Transverse colon (tissue), 4 donors: ENCODE measurements around the gene SLC9B1.

ENCODE experiments used
- POLR2A ChIP-seq: fragments of 450-650 bp; IDR thresholded peaks from one replicate; pipeline ENCODE4 v1.6.1; 2016; ENCODE audit warnings: antibody characterized with exemption, mild to moderate bottlenecking, moderate library complexity
- POLR2AphosphoS5 ChIP-seq, 3 donors: sonication (generic); formaldehyde crosslinking; IDR thresholded peaks; one replicate each; pipeline ENCODE4 v1.6.1; 2016; ENCODE audit warnings: antibody characterized with exemption in 3 of 3
- TF ChIP-seq, protein P1 (sequence below), 5 experiments: fragments of 200-600 bp in 3 of 5; fragments of 450-650 bp in 2 of 5; sonication (generic) in 3 of 5; IDR thresholded peaks; 1 replicate in 2 of 5; 2 replicates in 3 of 5; pipeline ENCODE4 v1.5.1; 2016 to 2017; ENCODE audit warnings: antibody characterized with exemption in 5 of 5, inconsistent platforms in 3 of 5, mild to moderate bottlenecking in 2 of 5, moderate library complexity in 1 of 5

DNA sequence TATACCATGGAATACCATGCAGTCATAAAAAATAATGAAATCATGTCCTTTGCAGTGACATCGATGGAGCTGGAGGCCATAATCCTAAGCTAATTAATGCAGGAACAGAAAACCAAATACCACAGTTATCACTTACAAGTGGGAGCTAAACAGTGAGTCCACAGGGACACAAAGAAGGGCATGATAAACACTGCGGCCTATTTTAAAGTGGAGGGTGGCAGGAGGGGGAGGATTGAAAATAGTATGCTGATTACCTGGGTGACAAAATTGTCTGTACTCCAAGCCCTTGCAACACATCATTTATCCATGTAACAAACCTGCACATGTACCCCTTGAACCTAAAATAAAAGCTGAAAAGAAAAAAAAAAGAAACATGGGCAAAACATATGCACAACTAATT lies 16.7 kb upstream of the SLC9B1 start:
- TF ChIP-seq POLR2A = no peak
- TF ChIP-seq POLR2AphosphoS5 (IDR thresholded peaks at IDR 0.05) = no peak
- TF ChIP-seq, protein P1, sequence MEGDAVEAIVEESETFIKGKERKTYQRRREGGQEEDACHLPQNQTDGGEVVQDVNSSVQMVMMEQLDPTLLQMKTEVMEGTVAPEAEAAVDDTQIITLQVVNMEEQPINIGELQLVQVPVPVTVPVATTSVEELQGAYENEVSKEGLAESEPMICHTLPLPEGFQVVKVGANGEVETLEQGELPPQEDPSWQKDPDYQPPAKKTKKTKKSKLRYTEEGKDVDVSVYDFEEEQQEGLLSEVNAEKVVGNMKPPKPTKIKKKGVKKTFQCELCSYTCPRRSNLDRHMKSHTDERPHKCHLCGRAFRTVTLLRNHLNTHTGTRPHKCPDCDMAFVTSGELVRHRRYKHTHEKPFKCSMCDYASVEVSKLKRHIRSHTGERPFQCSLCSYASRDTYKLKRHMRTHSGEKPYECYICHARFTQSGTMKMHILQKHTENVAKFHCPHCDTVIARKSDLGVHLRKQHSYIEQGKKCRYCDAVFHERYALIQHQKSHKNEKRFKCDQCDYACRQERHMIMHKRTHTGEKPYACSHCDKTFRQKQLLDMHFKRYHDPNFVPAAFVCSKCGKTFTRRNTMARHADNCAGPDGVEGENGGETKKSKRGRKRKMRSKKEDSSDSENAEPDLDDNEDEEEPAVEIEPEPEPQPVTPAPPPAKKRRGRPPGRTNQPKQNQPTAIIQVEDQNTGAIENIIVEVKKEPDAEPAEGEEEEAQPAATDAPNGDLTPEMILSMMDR (IDR thresholded peaks at IDR 0.05) = no peak
